Activated CD8-positive, alpha-beta memory T cell treated with anti-CD3 and anti-CD28 coated beads, Interleukin-2, amount 50 U/mL, for 24 hours (primary cell): ENCODE measurements around the gene SMIM29.

ENCODE experiments used
- DNase-seq: peaks from one replicate; pipeline ENCODE4 v3.0.0-alpha.2; 2020; ENCODE audit errors: extremely low read depth

Gene SMIM29

GRCh38 chr6:34226731-34227586, 21.8 kb downstream of the SMIM29 start:
- DNase-seq: no peak

- DNase-seq: no peak
These were observed 22.7 kb downstream of the SMIM29 start for GRCh38 chr6:34226066-34226465.

GRCh38 chr6:34225551-34225950, 23.3 kb downstream of the SMIM29 start:
- no peak for DNase-seq

DNA sequence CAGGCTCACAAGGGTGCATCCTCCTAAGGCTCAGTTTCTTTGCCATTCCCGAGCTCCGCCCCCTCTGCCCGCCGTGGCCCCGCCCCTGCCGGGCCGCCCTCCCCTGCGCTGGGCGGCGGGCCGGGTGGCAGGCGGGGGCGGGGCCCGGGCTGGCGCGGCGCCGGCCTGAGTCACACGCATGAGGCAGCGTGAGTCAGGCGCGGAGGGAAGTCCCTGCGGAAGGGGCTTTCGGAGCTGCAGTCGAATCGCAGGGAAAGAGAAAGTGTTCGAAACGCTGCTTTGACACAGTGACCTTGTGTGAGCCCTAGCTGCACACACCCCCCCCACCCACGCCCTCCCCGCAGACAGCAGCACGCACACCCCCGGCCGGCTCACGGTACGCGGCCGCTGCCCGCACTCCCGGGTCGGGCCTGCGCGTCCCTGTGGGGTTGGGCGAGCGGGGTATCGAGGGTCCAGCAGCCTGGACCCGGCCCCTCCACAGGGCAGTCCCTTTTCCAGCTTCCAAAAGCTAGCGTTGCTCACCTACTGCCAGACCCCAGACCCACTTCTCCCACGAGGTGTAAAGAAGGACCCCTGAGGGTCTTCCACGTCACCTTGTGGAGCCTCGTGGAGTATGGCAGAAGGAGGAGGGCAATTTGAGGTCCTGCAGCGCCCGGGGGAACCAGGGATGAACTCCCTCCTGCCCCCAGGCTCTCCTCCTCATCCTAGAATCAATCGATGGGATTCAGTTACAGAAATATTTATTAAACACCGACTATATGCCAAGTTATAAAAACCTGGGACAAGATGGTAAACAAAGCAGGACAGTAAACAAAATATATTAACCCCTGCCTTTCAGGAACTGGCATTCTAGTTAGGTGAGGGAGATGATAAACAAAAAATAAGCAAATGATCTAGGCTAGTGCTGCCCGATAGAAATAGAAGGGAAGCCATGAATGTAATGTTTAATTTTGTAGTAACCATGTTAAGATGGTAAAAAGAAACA, 24.6 kb downstream of the SMIM29 start:
- DNase-seq: peak; percentile 75

DNA sequence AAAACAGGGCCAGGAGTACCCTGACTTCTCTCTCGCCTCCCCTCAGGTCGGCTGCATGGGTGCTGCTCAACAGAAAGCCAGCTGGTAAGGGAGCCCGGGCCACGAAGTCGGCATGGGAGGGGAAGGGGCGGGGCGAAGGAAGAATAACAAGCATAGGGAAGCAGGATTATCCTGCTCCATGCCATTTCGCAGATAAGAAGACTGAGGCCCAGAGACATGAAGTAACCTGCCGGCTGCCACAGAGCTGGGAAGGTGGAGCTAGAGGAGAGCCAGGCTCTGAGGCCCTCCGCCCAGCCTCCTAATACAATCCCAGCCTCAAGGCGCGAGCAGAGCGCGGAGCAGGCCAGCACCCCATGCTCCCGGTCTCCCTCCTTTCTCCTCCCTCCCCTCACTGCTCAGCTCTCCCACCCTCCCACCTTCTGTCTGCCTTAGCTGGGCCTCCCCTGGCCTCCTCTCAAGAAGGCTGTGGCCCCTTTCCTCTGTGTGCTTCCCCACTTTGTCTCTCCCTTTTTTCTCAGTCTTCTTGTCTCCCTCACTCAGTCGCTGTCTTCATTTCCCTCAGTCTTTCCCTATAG, 25.3 kb downstream of the SMIM29 start:
- no peak for DNase-seq

- DNase-seq: no peak
These were observed 30.1 kb downstream of the SMIM29 start for GRCh38 chr6:34218691-34219090.

- no peak for DNase-seq
These were observed 35.0 kb downstream of the SMIM29 start for GRCh38 chr6:34213772-34214171.

DNA sequence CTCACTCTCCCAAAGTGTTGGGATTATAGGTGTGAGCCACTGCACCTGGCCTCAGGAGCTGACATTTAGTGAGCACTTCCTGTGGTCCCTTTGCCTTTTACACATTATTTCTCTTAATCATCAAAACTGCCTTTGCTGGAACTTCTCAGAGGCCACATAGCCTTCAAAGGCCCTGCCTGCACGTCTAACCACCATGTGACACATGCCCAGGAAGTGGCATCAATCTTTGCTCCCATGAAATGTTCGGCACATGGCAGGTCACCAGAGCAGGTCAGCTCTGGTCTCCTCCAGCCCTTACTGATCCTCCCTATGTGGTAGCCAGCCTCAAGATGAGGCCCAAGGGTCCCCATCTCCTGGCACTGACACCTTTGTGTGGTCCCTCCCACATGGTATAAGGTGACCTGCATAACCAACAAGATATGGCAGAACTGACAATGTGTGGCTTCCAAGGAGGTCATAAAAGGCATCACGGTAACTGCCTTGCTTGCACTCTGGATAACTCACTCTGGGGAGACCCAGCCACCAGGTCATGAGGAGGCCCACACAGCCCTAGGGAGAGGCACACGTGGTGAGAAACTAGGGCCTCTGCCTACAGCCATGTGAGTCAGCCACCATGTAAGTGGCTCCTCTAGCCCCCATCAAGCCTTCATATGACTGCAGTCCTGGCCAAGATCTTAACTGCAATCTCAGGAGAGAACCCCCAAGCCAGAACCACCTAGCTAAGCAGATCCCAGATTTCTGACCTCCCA, 40.9 kb downstream of the SMIM29 start:
- no peak for DNase-seq

DNA sequence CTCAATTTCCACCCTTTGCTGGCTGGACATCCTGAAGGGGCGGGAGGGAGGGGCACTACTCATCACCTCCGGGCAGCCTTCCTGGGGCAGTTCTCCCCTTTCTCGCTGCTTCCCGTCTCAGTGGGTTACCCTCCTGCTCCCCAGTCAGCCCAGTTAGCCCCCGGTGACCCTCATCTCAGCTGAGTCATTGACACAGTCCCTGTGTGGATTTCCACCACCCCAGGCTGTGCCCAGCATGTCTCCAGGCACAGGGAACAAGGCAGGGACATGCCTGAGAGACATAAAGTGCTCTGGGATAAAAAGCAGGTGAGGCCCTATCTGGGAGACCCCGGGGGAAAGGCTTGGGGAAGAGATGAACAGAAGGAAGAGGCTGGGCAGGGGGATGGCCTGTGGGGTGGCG, 42.1 kb downstream of the SMIM29 start:
- no peak for DNase-seq

DNA sequence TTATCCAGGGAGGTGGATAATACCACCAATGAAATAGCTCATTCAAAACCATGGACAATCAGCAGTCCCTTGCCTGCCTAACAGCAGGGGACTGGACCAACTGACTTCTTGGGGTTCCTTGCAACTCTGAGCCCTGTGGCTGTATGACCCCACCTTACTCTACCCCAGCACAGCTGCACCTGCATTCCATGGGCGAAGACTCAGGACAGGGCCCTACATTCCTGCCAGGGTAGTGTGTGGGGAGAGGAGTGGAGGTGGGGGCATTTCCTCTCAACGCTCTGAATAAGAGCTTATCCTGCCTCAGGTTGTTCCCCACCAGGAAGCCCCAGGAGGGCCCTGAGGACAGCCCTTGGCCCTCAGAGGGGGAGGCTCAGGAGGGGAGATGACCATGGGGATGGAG, 42.9 kb downstream of the SMIM29 start:
- no peak for DNase-seq

GRCh38 chr6:34205466-34205865, 43.3 kb downstream of the SMIM29 start:
- no peak for DNase-seq

- no peak for DNase-seq
These were observed 44.1 kb downstream of the SMIM29 start for GRCh38 chr6:34204693-34205092.

- DNase-seq: no peak
These were observed 46.2 kb downstream of the SMIM29 start for GRCh38 chr6:34202329-34203201.

DNA sequence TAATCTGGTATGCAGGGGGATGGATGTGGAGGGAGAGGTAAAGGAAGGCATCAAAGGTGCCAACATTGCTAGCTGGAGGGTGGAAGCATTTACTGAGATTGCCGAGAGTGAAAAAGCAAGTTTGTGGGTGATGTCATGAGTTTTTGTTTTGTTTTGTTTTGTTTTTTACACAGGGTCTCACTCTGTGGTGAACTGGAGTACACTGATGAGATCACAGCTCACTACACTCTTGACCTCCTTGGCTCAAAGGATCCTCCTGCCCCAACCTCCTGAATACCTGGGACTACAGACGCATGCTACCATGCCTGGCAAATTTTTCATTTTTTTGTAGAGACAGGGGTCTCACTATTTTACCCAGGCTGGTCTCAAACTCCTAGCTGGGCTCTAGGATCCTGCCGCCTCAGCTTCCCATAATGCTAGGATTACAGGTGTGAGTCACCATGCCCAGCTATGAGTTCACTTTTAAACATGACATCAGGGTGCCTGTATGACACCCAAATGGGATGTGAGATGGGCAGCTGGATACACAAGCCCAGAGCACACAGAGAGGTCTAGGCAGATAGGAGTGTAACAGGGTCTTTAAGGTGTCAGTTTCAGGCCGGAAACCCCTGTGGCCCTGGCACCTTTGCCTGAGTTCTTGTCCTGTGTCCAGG, 47.2 kb downstream of the SMIM29 start:
- DNase-seq: no peak

GRCh38 chr6:34200340-34200971, 48.4 kb downstream of the SMIM29 start:
- DNase-seq: no peak

DNA sequence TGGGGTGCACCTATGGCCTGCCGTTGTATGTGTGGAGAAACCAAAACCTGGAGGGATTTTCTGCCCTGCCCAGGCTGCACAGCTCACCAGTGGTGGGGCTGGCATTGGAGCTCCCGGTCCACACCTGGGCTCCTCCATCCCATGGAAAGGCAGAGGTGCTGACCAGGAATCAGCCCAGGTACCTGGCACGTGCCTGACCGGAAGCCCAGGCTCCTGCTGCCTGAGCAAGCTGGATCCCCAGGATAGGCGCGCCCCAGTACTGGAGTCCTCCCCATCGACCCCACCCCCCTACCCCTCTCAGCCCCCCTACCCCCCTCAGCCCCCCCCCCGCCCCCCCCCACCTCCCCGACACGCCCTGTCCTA, 52.0 kb downstream of the SMIM29 start:
- DNase-seq: no peak
